Thoracic aorta (tissue), 2 donors: Measurements from ENCODE around the gene ACTN1. TPM values are rescaled to one million over a fixed set of nuclear protein-coding genes. Genes with fewer than 3 reads are reported as not detected.

Experiments used
- ATAC-seq: fragments of 150-250 bp; one replicate; pipeline ENCODE4 v1.8.0; 2017; ENCODE audit warnings: low read depth; ENCODE audit not compliant: insufficient number of reproducible peaks, low FRiP score
- DNase-seq: peaks from one replicate; pipeline ENCODE4 v3.0.0-alpha.2; 2020; ENCODE audit warnings: low spot score
- H3K27ac ChIP-seq, 2 donors: fragments of 200-600 bp; sonication (generic); 1 replicate in 1 of 2; 2 replicates in 1 of 2; pipeline ENCODE4 v1.5.1; 2016; ENCODE audit warnings: mild to moderate bottlenecking in 2 of 2, moderate library complexity in 2 of 2
- H3K27me3 ChIP-seq: fragments of 200-600 bp; sonication (generic); replicated peaks from 2 replicates; pipeline ENCODE4 v1.6.0; 2016; ENCODE audit warnings: mild to moderate bottlenecking; ENCODE audit not compliant: insufficient read depth
- H3K36me3 ChIP-seq: fragments of 200-600 bp; sonication (generic); one replicate; pipeline ENCODE4 v1.5.1; 2016
- H3K4me1 ChIP-seq, 2 donors: fragments of 200-600 bp; sonication (generic); 1 replicate in 1 of 2; 2 replicates in 1 of 2; pipeline versions ENCODE4 v1.5.1 to v1.6.0; 2016; ENCODE audit warnings: low read depth in 2 of 2, mild to moderate bottlenecking in 1 of 2; ENCODE audit not compliant: control insufficient read depth in 1 of 2
- H3K4me3 ChIP-seq: fragments of 200-600 bp; sonication (generic); 2 replicates; pipeline ENCODE4 v1.5.1; 2016; ENCODE audit warnings: mild to moderate bottlenecking
- H3K9me3 ChIP-seq: fragments of 200-600 bp; sonication (generic); 2 replicates; pipeline ENCODE4 v1.5.1; 2016
- total RNA-seq, 2 donors: library from RNA; depleted of rRNA; stranded (reverse); fragments of >200 nt; gene quantifications; one replicate each; pipeline versions ENCODE4 v1.1.0 to v1.2.3, GENCODE V29; 2016
- TF ChIP-seq, protein P1 (sequence below): fragments of 200-600 bp; sonication (generic); IDR thresholded peaks from one replicate; pipeline ENCODE4 v1.5.1; 2019; ENCODE audit warnings: antibody characterized with exemption

Gene ACTN1
- total RNA-seq, 2 donors from 2014 or later: 1,201 to 1,291 TPM

DNA sequence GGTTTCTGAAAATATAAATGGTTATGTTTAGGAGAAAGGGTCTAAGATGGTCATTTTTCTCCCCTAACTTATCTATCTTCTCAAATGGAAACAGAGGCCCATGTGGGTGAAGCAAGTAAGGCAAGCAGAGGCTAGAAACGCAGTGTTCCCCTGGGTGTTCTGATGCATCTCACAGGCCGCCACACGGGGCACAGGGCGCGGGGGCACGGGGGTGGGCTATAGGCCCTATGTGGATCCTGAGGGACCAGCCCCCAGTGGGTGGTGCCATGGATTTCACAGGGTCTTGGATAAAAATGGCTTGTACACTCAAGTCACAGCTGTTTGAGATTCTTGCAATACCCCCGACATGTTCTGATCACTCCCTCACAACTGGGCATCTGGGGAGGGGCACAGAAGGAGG lies 17.7 kb downstream of the ACTN1 start:
- Histone ChIP-seq H3K4me1 (peaks cover 63 to 100% of the 10 kb centered on the region in 2 donors), H3K27ac (peak overlapping the region; percentile 64 to 95), H3K9me3 (no peaks in the 10 kb centered on the region), H3K4me3 (peak overlapping the region; percentile 34), H3K27me3 (no peaks in the 10 kb centered on the region), H3K36me3 (no peaks in the 10 kb centered on the region)
- DNase-seq (no peak), ATAC-seq (no peak)
- TF ChIP-seq, protein P1, sequence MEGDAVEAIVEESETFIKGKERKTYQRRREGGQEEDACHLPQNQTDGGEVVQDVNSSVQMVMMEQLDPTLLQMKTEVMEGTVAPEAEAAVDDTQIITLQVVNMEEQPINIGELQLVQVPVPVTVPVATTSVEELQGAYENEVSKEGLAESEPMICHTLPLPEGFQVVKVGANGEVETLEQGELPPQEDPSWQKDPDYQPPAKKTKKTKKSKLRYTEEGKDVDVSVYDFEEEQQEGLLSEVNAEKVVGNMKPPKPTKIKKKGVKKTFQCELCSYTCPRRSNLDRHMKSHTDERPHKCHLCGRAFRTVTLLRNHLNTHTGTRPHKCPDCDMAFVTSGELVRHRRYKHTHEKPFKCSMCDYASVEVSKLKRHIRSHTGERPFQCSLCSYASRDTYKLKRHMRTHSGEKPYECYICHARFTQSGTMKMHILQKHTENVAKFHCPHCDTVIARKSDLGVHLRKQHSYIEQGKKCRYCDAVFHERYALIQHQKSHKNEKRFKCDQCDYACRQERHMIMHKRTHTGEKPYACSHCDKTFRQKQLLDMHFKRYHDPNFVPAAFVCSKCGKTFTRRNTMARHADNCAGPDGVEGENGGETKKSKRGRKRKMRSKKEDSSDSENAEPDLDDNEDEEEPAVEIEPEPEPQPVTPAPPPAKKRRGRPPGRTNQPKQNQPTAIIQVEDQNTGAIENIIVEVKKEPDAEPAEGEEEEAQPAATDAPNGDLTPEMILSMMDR: no peak

DNA sequence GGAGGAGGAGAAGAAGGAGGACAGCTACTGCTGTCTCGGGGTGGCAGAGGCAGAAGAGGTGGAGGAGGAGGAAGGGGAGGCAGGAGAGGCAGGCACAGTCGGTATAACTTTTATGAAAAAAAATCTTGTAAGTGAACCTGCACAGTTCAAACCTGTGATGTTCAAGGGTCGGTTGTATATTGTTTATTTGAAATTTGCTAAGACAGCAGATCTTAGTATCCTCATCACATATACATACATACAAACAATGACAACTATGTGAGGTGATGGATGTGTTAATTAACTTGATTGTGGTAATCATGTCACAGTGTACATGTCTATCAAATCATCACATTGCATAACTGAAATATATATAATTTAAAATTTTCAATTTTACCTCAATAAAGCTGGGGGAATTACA lies 19.0 kb downstream of the ACTN1 start:
- H3K4me1 ChIP-seq: peaks cover 65 to 100% of the 10 kb centered on the region in 2 donors
- TF ChIP-seq, protein P1: no peak

DNA sequence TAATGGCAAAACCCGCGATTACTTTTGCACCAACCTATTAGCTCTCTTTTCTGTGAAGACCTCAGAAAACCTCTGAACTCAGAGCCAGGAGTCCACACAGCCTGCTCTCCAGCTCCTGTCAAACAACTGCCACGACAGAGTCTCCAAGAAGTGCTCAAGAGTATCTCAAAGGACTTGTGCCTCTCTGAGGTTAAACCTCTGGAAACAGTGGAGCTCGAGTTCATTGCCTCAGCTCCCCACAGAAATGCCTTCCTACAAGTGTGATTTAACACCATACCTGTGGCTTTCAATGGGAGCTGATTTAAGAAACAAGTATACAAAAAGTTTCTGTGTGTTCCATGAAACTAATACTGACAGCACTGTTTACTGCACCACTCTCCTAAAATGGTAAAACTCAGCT lies 20.1 kb downstream of the ACTN1 start:
- no peak for DNase-seq
- H3K27ac ChIP-seq: peak overlapping the region; percentile 94 to 95
- H3K36me3 ChIP-seq: no peaks in the 10 kb centered on the region
- H3K9me3 ChIP-seq: no peaks in the 10 kb centered on the region
- H3K27me3 ChIP-seq: no peaks in the 10 kb centered on the region
- peak overlapping the region; percentile 39 for H3K4me3 ChIP-seq
- H3K4me1 ChIP-seq: peaks cover 63 to 100% of the 10 kb centered on the region in 2 donors
- TF ChIP-seq, protein P1: no peak
- no peak for ATAC-seq

More for the DNA sequence above, 19.0 kb downstream of the ACTN1 start:
- Histone ChIP-seq H3K36me3 (no peaks in the 10 kb centered on the region), H3K4me3 (no peak overlapping the region), H3K9me3 (no peaks in the 10 kb centered on the region), H3K27ac (peak overlapping the region; percentile 94 to 95), H3K27me3 (no peaks in the 10 kb centered on the region)
- DNase-seq: no peak
- ATAC-seq: no peak

DNA sequence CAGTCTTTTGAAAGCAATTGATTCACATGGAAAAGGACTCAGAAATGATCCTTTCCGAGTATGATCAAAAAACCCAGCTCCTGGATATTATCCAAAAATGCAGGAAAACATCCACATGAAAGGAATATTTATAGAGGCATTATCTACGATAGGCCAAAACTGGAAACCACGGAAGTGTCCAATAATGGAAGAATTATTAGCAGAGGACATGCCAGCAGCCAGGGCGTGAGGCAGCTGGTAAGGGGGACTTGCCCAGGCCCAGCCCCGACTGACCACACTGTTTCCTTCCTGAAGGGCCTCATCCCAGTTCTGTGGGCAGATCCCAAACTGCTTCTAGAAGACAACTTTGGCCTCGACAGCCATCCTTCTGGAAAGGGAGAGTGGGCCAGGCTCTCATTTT lies 20.5 kb downstream of the ACTN1 start:
- Histone ChIP-seq H3K27ac (peak overlapping the region; percentile 94 to 95), H3K36me3 (no peaks in the 10 kb centered on the region), H3K4me3 (peak overlapping the region; percentile 39), H3K27me3 (no peaks in the 10 kb centered on the region), H3K4me1 (peaks cover 63 to 100% of the 10 kb centered on the region in 2 donors), H3K9me3 (no peaks in the 10 kb centered on the region)
- ATAC-seq (no peak), DNase-seq (no peak)
- TF ChIP-seq, protein P1: no peak

DNA sequence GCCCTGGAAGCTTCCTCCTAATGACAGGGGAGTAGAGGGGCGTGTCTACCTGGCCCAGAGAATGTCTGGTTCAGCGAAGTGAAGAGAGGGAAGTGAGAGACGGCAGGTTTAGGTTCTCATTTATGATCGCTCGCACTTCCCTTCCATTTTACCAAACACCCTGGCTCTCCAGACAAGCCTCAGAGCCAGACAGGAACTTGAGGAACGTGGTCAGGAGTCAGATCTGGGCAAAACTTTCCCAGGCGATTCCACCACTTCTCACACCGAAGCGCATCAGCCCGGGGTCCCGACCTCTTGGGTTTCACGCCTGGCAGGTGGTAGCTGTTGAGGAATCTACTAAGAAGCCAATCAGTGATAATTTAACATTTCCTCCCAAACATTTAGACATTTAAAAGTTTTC lies 21.3 kb downstream of the ACTN1 start:
- H3K27ac ChIP-seq: peak overlapping the region; percentile 94 to 95
- no peaks in the 10 kb centered on the region for H3K9me3 ChIP-seq
- H3K27me3 ChIP-seq: no peaks in the 10 kb centered on the region
- no peaks in the 10 kb centered on the region for H3K36me3 ChIP-seq
- H3K4me3 ChIP-seq: peak overlapping the region; percentile 39
- ATAC-seq (no peak), DNase-seq (no peak)
- TF ChIP-seq, protein P1: no peak
- H3K4me1 ChIP-seq: peaks cover 70 to 100% of the 10 kb centered on the region in 2 donors
